ENCODE measurements around the gene NTHL1.

GRCh38 chr16:2025878-2026460 is 21.7 kb downstream of the NTHL1 start:
- TF ChIP-seq ELF4 (IDR thresholded peaks at IDR 0.05): no peak
- no peak for TF ChIP-seq SUZ12 (IDR thresholded peaks at IDR 0.05)
- no peak for TF ChIP-seq NFRKB (IDR thresholded peaks at IDR 0.05)
- no peak for TF ChIP-seq SP1 (IDR thresholded peaks at IDR 0.05)
- no peak for TF ChIP-seq ZNF384 (IDR thresholded peaks at IDR 0.05)
- TF ChIP-seq FOXK2 (IDR thresholded peaks at IDR 0.05): no peak
- TF ChIP-seq TARDBP (IDR thresholded peaks at IDR 0.05): no peak
- no peak for TF ChIP-seq FOXM1 (IDR thresholded peaks at IDR 0.05; ENCODE audit: borderline replicate concordance)
- no peak for TF ChIP-seq ARNT (IDR thresholded peaks at IDR 0.05)
- no peak for TF ChIP-seq PKNOX1 (IDR thresholded peaks at IDR 0.05)
- no peak for TF ChIP-seq BHLHE40 (IDR thresholded peaks at IDR 0.05; ENCODE audit: borderline replicate concordance)
- TF ChIP-seq CTBP1 (IDR thresholded peaks at IDR 0.05; ENCODE audit: borderline replicate concordance): no peak
- no peak for TF ChIP-seq HDGF (IDR thresholded peaks at IDR 0.05; ENCODE audit: borderline replicate concordance)
- no peak for TF ChIP-seq FOXA1 (IDR thresholded peaks at IDR 0.05)

Measured in HEK293T (cell line).